Stimulated activated CD4-positive, alpha-beta T cell treated with anti-CD3 and anti-CD28 coated beads, TNF-alpha, amount 100 ng/mL, for 4 hours (primary cell): ENCODE measurements around the gene GABRP.

Experiments used
- DNase-seq, 3 experiments: peaks; one replicate each; pipeline ENCODE4 v3.0.0-alpha.2; 2020; ENCODE audit warnings: low read depth in 3 of 3

The GABRP gene

GRCh38 chr5:170861667-170861916 lies 78.1 kb downstream of the GABRP start:
- DNase-seq: no peak

GRCh38 chr5:170861917-170862766 lies 78.6 kb downstream of the GABRP start, which contains the start of gene RANBP17:
Gene RANBP17, plus strand, starts transcription at chr5:170862018.
- DNase-seq: no peak

DNA sequence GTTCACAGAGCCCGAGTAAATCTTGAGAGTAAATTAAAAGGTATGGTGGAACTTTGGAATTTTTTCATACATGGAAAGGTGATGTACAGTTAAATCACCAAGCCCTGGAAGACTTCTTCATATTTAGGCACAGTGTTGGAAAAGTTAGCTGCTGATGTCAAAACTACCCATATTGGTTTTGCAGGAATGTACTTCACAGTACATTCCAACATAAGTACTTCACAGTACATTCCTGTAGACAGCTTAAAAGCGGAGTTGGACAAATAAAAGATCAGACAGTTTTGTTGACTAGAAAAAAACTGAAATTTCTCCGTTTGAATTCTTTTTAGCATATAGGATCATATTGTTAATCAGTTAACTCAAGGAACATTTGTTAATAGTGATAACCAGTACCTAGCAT lies 80.1 kb downstream of the GABRP start:
- DNase-seq: no peak
